HCT116 (cell line): ENCODE results near the gene FSTL4. TPM values are rescaled to one million over a fixed set of nuclear protein-coding genes. Genes with fewer than 3 reads are reported as not detected.

Experiments used
- ATAC-seq: fragments of 200-7000 bp; cut with Tn5 transposase; 2 replicates; pipeline ENCODE4 v1.9.1; 2020; ENCODE audit warnings: mild to moderate bottlenecking, moderate library complexity
- BruUV-seq: library from RNA; stranded (reverse); fragments of 400-500 nt; replicated peaks from 2 replicates; lab custom pipeline; 2021; lab: Mats Ljungman, UMichigan
- CTCF ChIA-PET: fragments of 300-600 bp; sonication (Branson Sonifier 250); formaldehyde crosslinking; loops from one replicate; lab custom pipeline; 2021; ENCODE audit warnings: antibody characterized with exemption; lab: Charles Lee
- POLR2A ChIA-PET: fragments of 300-600, 350-600 bp; sonication (Branson Sonifier 250); formaldehyde crosslinking; loops from one replicate; lab custom pipeline; 2021; ENCODE audit warnings: antibody characterized with exemption; lab: Charles Lee
- RAD21 ChIA-PET, 2 experiments: fragments of 300-600 bp; sonication (Branson Sonifier 250); formaldehyde crosslinking; loops; one replicate each; lab custom pipeline; 2023; ENCODE audit warnings: low total read pairs in 2 of 2; ENCODE audit not compliant: uncharacterized antibody in 2 of 2, unreplicated experiment in 2 of 2, low non-redundant PET in 1 of 2; lab: Charles Lee
- DNase-seq: peaks from one replicate; pipeline ENCODE4 v3.0.0-alpha.2; 2010; ENCODE audit warnings: low read depth, low spot score
- H2AFZ ChIP-seq: fragments of 200-600 bp; shearing (Covaris generic), sonication (generic); 2 replicates; pipeline ENCODE4 v1.6.1; 2017; ENCODE audit warnings: low read depth, mixed run types, mixed read lengths, antibody characterized with exemption, low read length; ENCODE audit not compliant: poor library complexity, severe bottlenecking
- H3K27ac ChIP-seq: 2 replicates; pipeline ENCODE4 v1.5.1; 2012; ENCODE audit warnings: low read depth, low read length
- H3K27me3 ChIP-seq: fragments of 200-600 bp; sonication (generic); 2 replicates; pipeline ENCODE4 v1.6.1; 2016; ENCODE audit warnings: mixed run types, low read length, mixed read lengths; ENCODE audit not compliant: insufficient read depth
- H3K36me3 ChIP-seq, 2 experiments: fragments of 200-500 bp in 1 of 2; fragments of 200-600 bp in 1 of 2; sonication (Bioruptor generic) in 1 of 2; sonication (generic) in 1 of 2; 2 replicates each; pipeline versions ENCODE4 v1.5.1 to v1.6.1; 2014 to 2016; ENCODE audit warnings: low read length in 2 of 2, inconsistent platforms in 1 of 2, mixed read lengths in 1 of 2, mixed run types in 1 of 2; ENCODE audit not compliant: insufficient read depth in 2 of 2, control insufficient read depth in 1 of 2
- H3K4me1 ChIP-seq, 2 experiments: fragments of 200-600 bp in 1 of 2; sonication (generic) in 1 of 2; 2 replicates each; pipeline versions ENCODE4 v1.5.1 to v1.6.1; 2012 to 2017; ENCODE audit warnings: low read length in 2 of 2, inconsistent platforms in 1 of 2, mild to moderate bottlenecking in 1 of 2, mixed read lengths in 1 of 2, mixed run types in 1 of 2, moderate library complexity in 1 of 2; ENCODE audit not compliant: insufficient read depth in 2 of 2, control insufficient read depth in 1 of 2
- H3K4me2 ChIP-seq: fragments of 200-600 bp; sonication (generic); 2 replicates; pipeline ENCODE4 v1.6.1; 2017; ENCODE audit warnings: mixed run types, low read length, mixed read lengths
- H3K4me3 ChIP-seq, 2 experiments: fragments of 200-600 bp in 1 of 2; sonication (generic) in 1 of 2; replicated peaks in 1 of 2; 2 replicates each; pipeline ENCODE4 v1.5.1; 2011 to 2016; ENCODE audit warnings: low read length in 2 of 2, control low read depth in 1 of 2, low read depth in 1 of 2, mild to moderate bottlenecking in 1 of 2, mixed read lengths in 1 of 2, mixed run types in 1 of 2
- H3K79me2 ChIP-seq: fragments of 200-600 bp; sonication (generic); 2 replicates; pipeline ENCODE4 v1.6.1; 2017; ENCODE audit warnings: mild to moderate bottlenecking, mixed run types, low read length, moderate library complexity, mixed read lengths; ENCODE audit not compliant: insufficient read depth
- H3K9ac ChIP-seq: fragments of 200-600 bp; sonication (generic); 2 replicates; pipeline ENCODE4 v1.6.1; 2016; ENCODE audit warnings: low read length, mixed read lengths
- H3K9me2 ChIP-seq: fragments of 200-600 bp; sonication (generic), shearing (Covaris generic); 2 replicates; pipeline ENCODE4 v1.6.1; 2017; ENCODE audit warnings: mixed run types, mild to moderate bottlenecking, moderate library complexity; ENCODE audit not compliant: insufficient read depth
- H3K9me3 ChIP-seq, 2 experiments: fragments of 200-500 bp in 1 of 2; fragments of 200-600 bp in 1 of 2; sonication (Bioruptor generic) in 1 of 2; sonication (generic) in 1 of 2; 2 replicates each; pipeline ENCODE4 v1.6.1; 2014 to 2017; ENCODE audit warnings: low read length in 2 of 2, mixed read lengths in 2 of 2, inconsistent platforms in 1 of 2, low read depth in 1 of 2, mild to moderate bottlenecking in 1 of 2, mixed run types in 1 of 2, moderate library complexity in 1 of 2; ENCODE audit not compliant: control insufficient read depth in 1 of 2, insufficient read depth in 1 of 2
- H4K20me1 ChIP-seq: fragments of 200-600 bp; sonication (generic), shearing (Covaris generic); 2 replicates; pipeline ENCODE4 v1.6.1; 2017; ENCODE audit warnings: mixed run types, mild to moderate bottlenecking, moderate library complexity; ENCODE audit not compliant: insufficient read depth
- CBX3 ChIP-seq: IDR thresholded peaks from 2 replicates; pipeline ENCODE4 v1.6.1; 2012; ENCODE audit warnings: low read depth
- EZH2 ChIP-seq: fragments of 200-600 bp; sonication (generic); IDR thresholded peaks from 2 replicates; pipeline ENCODE4 v1.6.1; 2017; ENCODE audit warnings: antibody characterized with exemption, mixed run types
- JUND ChIP-seq: IDR thresholded peaks from 2 replicates; pipeline ENCODE4 v1.6.1; 2012
- POLR2A ChIP-seq: IDR thresholded peaks from 2 replicates; pipeline ENCODE4 v1.7.0; 2011; ENCODE audit warnings: borderline replicate concordance; ENCODE audit not compliant: insufficient read depth, insufficient read length; ENCODE audit errors: extremely low read depth
- POLR2AphosphoS5 ChIP-seq: IDR thresholded peaks from 2 replicates; pipeline ENCODE4 v1.6.1; 2011; ENCODE audit warnings: mild to moderate bottlenecking, low read depth, low read length, moderate library complexity
- RAD21 ChIP-seq: IDR thresholded peaks from 2 replicates; pipeline ENCODE4 v1.6.1; 2012; ENCODE audit warnings: low read depth, mild to moderate bottlenecking
- SRF ChIP-seq: IDR thresholded peaks from 2 replicates; pipeline ENCODE4 v1.6.1; 2012; ENCODE audit warnings: low read depth
- TCF7L2 ChIP-seq: IDR thresholded peaks from 2 replicates; pipeline ENCODE4 v1.7.0; 2011; ENCODE audit warnings: borderline replicate concordance, inconsistent platforms; ENCODE audit not compliant: insufficient read depth, insufficient read length; ENCODE audit errors: extremely low read depth
- YY1 ChIP-seq: IDR thresholded peaks from 2 replicates; pipeline ENCODE4 v1.6.1; 2011; ENCODE audit warnings: low read length, low read depth, moderate library complexity, mild to moderate bottlenecking; ENCODE audit not compliant: insufficient replicate concordance; ENCODE audit errors: extremely low read depth
- intact Hi-C: fragments of 100-400 bp; cut with micrococcal nuclease; formaldehyde crosslinking; loops from 2 replicates; pipeline ENCODE4 v1.10.0; 2022
- total RNA-seq: library from RNA; stranded (reverse); gene quantifications from one replicate; pipeline ENCODE4 v1.2.1, GENCODE V29; 2021; ENCODE audit not compliant: unreplicated experiment
- TF ChIP-seq, protein P1 (sequence below), 3 experiments: fragments of 200-600 bp in 1 of 3; sonication (generic) in 1 of 3; IDR thresholded peaks in 2 of 3; conservative IDR thresholded peaks in 1 of 3; 2 replicates each; pipeline ENCODE4 v1.5.1; 2012 to 2017; ENCODE audit warnings: low read depth in 2 of 3, low read length in 2 of 3, antibody characterized with exemption in 1 of 3, borderline replicate concordance in 1 of 3, control low read depth in 1 of 3, mild to moderate bottlenecking in 1 of 3, mixed read lengths in 1 of 3, mixed run types in 1 of 3, moderate library complexity in 1 of 3; ENCODE audit not compliant: insufficient read depth in 1 of 3
- TF ChIP-seq, protein P2 (sequence below): IDR thresholded peaks from 2 replicates; pipeline ENCODE4 v1.6.1; 2011; ENCODE audit warnings: mild to moderate bottlenecking, low read length, moderate library complexity; ENCODE audit not compliant: insufficient replicate concordance; ENCODE audit errors: extremely low read depth

FSTL4 gene
- total RNA-seq, 1 experiment from 2014 or later: 0.37 TPM

GRCh38 chr5:133489632-133490031, 122.7 kb downstream of the FSTL4 start:
- ATAC-seq (peak; percentile 81), DNase-seq (peak; percentile 47)
- ChIA-PET POLR2A (no interaction called here), CTCF (interaction anchor here (0.6 kb wide), 2 partner anchors 456 to 537 kb away, joined by 3 to 4 read pairs; no protein-coding TSS in a partner anchor), RAD21 (no interaction called here)
- no peaks in the 10 kb centered on the region for H4K20me1 ChIP-seq
- no peaks in the 10 kb centered on the region for H3K9me3 ChIP-seq
- intact Hi-C loops: no loop called here
- no TSS peak for BruUV-seq
- TF ChIP-seq CBX3: no peak
- TF ChIP-seq POLR2AphosphoS5: no peak
- TF ChIP-seq JUND: no peak
- TF ChIP-seq YY1: no peak
- TF ChIP-seq, protein P1, sequence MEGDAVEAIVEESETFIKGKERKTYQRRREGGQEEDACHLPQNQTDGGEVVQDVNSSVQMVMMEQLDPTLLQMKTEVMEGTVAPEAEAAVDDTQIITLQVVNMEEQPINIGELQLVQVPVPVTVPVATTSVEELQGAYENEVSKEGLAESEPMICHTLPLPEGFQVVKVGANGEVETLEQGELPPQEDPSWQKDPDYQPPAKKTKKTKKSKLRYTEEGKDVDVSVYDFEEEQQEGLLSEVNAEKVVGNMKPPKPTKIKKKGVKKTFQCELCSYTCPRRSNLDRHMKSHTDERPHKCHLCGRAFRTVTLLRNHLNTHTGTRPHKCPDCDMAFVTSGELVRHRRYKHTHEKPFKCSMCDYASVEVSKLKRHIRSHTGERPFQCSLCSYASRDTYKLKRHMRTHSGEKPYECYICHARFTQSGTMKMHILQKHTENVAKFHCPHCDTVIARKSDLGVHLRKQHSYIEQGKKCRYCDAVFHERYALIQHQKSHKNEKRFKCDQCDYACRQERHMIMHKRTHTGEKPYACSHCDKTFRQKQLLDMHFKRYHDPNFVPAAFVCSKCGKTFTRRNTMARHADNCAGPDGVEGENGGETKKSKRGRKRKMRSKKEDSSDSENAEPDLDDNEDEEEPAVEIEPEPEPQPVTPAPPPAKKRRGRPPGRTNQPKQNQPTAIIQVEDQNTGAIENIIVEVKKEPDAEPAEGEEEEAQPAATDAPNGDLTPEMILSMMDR (IDR thresholded peaks at IDR 0.05 in 2 of 3, conservative IDR thresholded peaks at IDR 0.05 in 1 of 3; ENCODE audit: borderline replicate concordance in 1 of 3, insufficient read depth in 1 of 3, low read depth in 2 of 3, low read length in 2 of 3): peak; percentile 28 to 47 (median 35); a peak in 3 of 6 replicates
- TF ChIP-seq, protein P2, sequence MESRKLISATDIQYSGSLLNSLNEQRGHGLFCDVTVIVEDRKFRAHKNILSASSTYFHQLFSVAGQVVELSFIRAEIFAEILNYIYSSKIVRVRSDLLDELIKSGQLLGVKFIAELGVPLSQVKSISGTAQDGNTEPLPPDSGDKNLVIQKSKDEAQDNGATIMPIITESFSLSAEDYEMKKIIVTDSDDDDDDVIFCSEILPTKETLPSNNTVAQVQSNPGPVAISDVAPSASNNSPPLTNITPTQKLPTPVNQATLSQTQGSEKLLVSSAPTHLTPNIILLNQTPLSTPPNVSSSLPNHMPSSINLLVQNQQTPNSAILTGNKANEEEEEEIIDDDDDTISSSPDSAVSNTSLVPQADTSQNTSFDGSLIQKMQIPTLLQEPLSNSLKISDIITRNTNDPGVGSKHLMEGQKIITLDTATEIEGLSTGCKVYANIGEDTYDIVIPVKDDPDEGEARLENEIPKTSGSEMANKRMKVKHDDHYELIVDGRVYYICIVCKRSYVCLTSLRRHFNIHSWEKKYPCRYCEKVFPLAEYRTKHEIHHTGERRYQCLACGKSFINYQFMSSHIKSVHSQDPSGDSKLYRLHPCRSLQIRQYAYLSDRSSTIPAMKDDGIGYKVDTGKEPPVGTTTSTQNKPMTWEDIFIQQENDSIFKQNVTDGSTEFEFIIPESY: no peak
- TF ChIP-seq POLR2A: no peak
- no peak for TF ChIP-seq EZH2
- TF ChIP-seq SRF: no peak
- peak; percentile 65 for TF ChIP-seq RAD21
- peak; percentile 94 for TF ChIP-seq TCF7L2
- H3K9me2 ChIP-seq: no peaks in the 10 kb centered on the region
- no peak overlapping the region for H3K27ac ChIP-seq
- H2AFZ ChIP-seq: no peak overlapping the region
- peaks cover 12% of the 10 kb centered on the region for H3K27me3 ChIP-seq
- no peaks in the 10 kb centered on the region for H3K79me2 ChIP-seq
- no peak overlapping the region for H3K4me2 ChIP-seq
- H3K36me3 ChIP-seq: no peaks in the 10 kb centered on the region
- no peaks in the 10 kb centered on the region for H3K4me1 ChIP-seq
- H3K9ac ChIP-seq: no peak overlapping the region
- H3K4me3 ChIP-seq: no peak overlapping the region
